T-helper 1 cell treated with Interleukin-12 subunit alpha and Interleukin-12 subunit beta and Interleukin-4 antibody, amounts not matched to agents 30 ng/mL and 1 ng/mL, for 36 hours (primary cell): Measurements from ENCODE around the gene DNM1. TPM values are rescaled to one million over a fixed set of nuclear protein-coding genes. Genes with fewer than 3 reads are reported as not detected.

Source experiments
- intact Hi-C: fragments of 100-400 bp; cut with micrococcal nuclease; formaldehyde crosslinking; loops from one replicate; pipeline ENCODE4 v1.15.1; 2024
- total RNA-seq: library from RNA; stranded (reverse); gene quantifications from 2 replicates; pipeline ENCODE4 v1.2.3, GENCODE V29; 2022

The DNM1 gene
- total RNA-seq, 1 donor from 2014 or later = 0.49 TPM

- intact Hi-C loops = no loop called here
Observed at GRCh38 chr9:128249558-128249907, 46.4 kb downstream of the DNM1 start.

- intact Hi-C loops = loop anchor here (1.0 to 10.0 kb wide), 12 partner anchors 25 to 865 kb away; partner anchors contain the start of genes BBLN, COQ4, CRAT and DNM1
Observed at GRCh38 chr9:128249908-128250838, 47.0 kb downstream of the DNM1 start.

GRCh38 chr9:128250839-128251731, 47.9 kb downstream of the DNM1 start:
- intact Hi-C loops = loop anchor here (1.0 to 10.0 kb wide), 12 partner anchors 24 to 864 kb away; partner anchors contain the start of genes BBLN, COQ4, CRAT and DNM1

GRCh38 chr9:128251732-128252100, 48.5 kb downstream of the DNM1 start:
- intact Hi-C loops = loop anchor here (10.0 kb wide), 2 partner anchors 337 to 863 kb away; partner anchors contain the start of genes CRAT, PTPA and ST6GALNAC4

- intact Hi-C loops = loop anchor here (10.0 kb wide), 2 partner anchors 338 to 862 kb away; partner anchors contain the start of genes CRAT, PTPA and ST6GALNAC4
Observed at GRCh38 chr9:128252317-128253139, 49.3 kb downstream of the DNM1 start.

GRCh38 chr9:128253140-128253990, 50.2 kb downstream of the DNM1 start:
- intact Hi-C loops = loop anchor here (10.0 kb wide), 2 partner anchors 339 to 861 kb away; partner anchors contain the start of genes CRAT, PTPA and ST6GALNAC4

- intact Hi-C loops = loop anchor here (10.0 kb wide), 2 partner anchors 339 to 861 kb away; partner anchors contain the start of genes CRAT, PTPA and ST6GALNAC4
Observed at GRCh38 chr9:128253991-128254346, 50.8 kb downstream of the DNM1 start.

GRCh38 chr9:128254362-128254761, 51.2 kb downstream of the DNM1 start:
- intact Hi-C loops = loop anchor here (10.0 kb wide), 2 partner anchors 340 to 860 kb away; partner anchors contain the start of genes CRAT, PTPA and ST6GALNAC4

- intact Hi-C loops = loop anchor here (1.0 to 10.0 kb wide), 3 partner anchors 21 to 860 kb away; partner anchors contain the start of genes CRAT, GOLGA2, PTPA and ST6GALNAC4
Observed at GRCh38 chr9:128254855-128255759, 51.9 kb downstream of the DNM1 start.

GRCh38 chr9:128257086-128257825, 54.1 kb downstream of the DNM1 start:
- intact Hi-C loops = loop anchor here (10.0 kb wide), 2 partner anchors 342 to 858 kb away; partner anchors contain the start of genes CRAT, PTPA and ST6GALNAC4

GRCh38 chr9:128257907-128258306, 54.7 kb downstream of the DNM1 start:
- intact Hi-C loops = loop anchor here (10.0 kb wide), 2 partner anchors 343 to 857 kb away; partner anchors contain the start of genes CRAT, PTPA and ST6GALNAC4

- intact Hi-C loops = loop anchor here (10.0 kb wide), 2 partner anchors 344 to 856 kb away; partner anchors contain the start of genes CRAT, PTPA and ST6GALNAC4
Observed at GRCh38 chr9:128258326-128258725, 55.1 kb downstream of the DNM1 start.

- intact Hi-C loops = loop anchor here (10.0 kb wide), 2 partner anchors 344 to 856 kb away; partner anchors contain the start of genes CRAT, PTPA and ST6GALNAC4
Observed at GRCh38 chr9:128259156-128259555, 56.0 kb downstream of the DNM1 start.

GRCh38 chr9:128260340-128260739, 57.2 kb downstream of the DNM1 start:
- intact Hi-C loops = no loop called here

- intact Hi-C loops = no loop called here
Observed at GRCh38 chr9:128262687-128263086, 59.5 kb downstream of the DNM1 start.

- intact Hi-C loops = no loop called here
Observed at GRCh38 chr9:128265348-128265847, 62.2 kb downstream of the DNM1 start.
